Measurements from ENCODE around the gene FRMD4B.

FRMD4B gene

DNA sequence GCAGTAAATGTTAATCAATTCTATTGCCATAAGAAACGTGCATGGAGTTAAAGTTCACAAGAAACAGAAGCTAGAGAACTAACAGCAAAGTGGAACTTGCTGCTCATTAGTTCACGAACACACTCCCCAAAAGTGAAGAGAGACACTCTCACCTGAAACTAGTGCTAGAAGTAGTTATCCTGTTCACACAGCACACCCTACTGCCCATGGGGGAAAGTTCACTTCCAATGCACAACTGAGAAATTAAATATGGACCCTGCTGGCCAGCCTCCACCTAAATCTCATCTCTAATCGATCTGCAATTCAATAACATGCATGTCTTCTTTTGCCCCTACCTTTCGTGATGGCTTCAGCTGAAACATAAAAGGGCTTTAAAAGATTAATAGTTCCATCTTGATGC lies 39.4 kb upstream of the FRMD4B start:
- TF ChIP-seq, protein P1, sequence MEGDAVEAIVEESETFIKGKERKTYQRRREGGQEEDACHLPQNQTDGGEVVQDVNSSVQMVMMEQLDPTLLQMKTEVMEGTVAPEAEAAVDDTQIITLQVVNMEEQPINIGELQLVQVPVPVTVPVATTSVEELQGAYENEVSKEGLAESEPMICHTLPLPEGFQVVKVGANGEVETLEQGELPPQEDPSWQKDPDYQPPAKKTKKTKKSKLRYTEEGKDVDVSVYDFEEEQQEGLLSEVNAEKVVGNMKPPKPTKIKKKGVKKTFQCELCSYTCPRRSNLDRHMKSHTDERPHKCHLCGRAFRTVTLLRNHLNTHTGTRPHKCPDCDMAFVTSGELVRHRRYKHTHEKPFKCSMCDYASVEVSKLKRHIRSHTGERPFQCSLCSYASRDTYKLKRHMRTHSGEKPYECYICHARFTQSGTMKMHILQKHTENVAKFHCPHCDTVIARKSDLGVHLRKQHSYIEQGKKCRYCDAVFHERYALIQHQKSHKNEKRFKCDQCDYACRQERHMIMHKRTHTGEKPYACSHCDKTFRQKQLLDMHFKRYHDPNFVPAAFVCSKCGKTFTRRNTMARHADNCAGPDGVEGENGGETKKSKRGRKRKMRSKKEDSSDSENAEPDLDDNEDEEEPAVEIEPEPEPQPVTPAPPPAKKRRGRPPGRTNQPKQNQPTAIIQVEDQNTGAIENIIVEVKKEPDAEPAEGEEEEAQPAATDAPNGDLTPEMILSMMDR (IDR thresholded peaks at IDR 0.05; ENCODE audit: insufficient read depth, low read depth, low read length, missing control alignments), result peak; percentile 68
- peak; percentile 72 for DNase-seq (ENCODE audit: low read depth)
- no peak overlapping the region for H3K4me3 ChIP-seq (ENCODE audit: low read depth, low read length)

DNA sequence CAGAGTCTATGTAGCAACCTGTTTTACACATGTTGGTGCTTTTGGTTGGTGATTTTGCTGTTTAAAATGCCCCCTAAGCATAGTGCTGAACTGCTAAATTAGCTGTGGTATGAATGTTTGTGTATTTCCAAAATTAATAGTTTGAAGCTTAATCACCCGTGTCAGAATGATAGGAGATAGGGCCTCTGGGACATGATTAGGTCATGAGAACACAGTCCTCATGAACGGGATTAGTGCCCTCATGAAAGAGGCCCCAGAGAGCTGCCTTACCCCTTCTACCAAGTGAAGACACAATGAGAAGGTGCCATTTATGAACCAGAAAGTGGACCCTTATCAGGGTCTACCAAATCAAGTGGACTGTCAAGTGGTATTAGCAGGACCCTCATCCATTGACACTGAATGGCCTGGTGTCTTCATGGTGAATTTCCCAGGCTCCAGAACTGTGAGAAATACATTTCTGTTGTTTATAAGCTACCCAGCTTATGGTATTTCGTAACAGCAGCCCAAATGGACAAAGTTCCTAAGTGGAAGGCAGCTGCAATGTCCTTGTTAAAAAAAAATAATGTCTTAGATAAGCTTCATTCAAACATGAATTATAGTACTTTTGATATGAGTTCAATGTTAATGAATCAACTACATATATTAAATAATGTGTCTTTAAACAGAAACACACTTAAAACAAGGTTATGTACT lies 37.7 kb upstream of the FRMD4B start:
- no peak for DNase-seq (ENCODE audit: low read depth)
- H3K4me3 ChIP-seq (ENCODE audit: low read depth, low read length), result no peak overlapping the region
- TF ChIP-seq, protein P1 (IDR thresholded peaks at IDR 0.05; ENCODE audit: insufficient read depth, low read depth, low read length, missing control alignments), result no peak

DNA sequence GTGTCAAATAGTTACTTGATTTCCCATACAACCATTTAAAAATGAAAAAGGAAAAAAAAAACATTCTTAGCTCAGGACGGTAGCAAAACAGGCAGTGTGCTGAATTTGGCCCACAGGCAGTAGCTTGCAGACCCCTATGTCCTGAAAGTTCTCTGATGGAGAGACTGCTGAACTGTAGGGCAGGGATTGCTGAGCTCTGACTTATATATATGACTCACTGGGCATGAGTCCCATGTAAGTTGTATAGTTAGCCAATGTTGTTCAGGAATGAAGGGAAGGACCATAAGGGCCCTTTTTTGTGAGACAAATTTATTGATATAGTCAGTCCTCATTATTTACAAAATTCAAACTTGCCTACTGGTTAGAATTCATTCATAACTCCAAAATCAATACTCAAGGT lies 36.9 kb upstream of the FRMD4B start:
- no peak overlapping the region for H3K4me3 ChIP-seq (ENCODE audit: low read depth, low read length)
- TF ChIP-seq, protein P1 (IDR thresholded peaks at IDR 0.05; ENCODE audit: insufficient read depth, low read depth, low read length, missing control alignments), result no peak
- DNase-seq (ENCODE audit: low read depth), result no peak

DNA sequence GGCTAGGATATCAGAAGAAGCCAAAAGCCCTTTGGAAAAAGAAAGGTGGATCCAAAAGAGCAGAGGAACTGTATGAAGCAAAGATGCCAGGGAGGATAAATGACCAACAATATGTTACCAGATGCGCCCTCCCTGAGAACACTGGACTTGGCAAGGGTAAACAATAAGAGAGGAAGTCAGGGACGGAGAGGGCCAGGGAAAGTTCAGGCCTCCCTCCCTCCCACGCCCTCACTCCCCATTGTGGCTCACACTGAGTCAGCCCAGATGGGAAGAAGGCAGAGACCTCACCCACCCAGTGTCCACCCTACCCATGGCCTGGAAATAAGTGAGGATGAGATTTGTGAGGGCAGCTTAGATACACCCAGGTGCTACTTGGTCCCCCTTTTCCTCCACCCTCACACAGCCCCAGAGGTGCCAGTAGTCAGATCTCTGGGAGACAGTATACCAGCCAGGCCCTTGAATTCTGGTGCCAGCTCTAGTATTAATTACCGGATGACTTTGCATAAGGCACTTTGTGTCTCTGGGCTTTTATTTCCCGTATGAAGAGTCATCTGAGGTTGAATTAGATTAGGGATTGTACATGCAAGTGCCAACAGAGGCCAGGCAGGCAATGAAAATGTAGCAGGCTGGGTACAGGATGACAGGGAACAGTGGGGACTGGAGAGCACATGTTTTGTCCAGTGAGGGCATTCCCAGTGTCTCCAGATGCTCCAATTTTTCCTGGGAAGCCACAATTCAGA lies 35.1 kb upstream of the FRMD4B start:
- no peak overlapping the region for H3K4me3 ChIP-seq (ENCODE audit: low read depth, low read length)
- TF ChIP-seq, protein P1 (IDR thresholded peaks at IDR 0.05; ENCODE audit: insufficient read depth, low read depth, low read length, missing control alignments), result no peak
- DNase-seq (ENCODE audit: low read depth), result no peak

DNA sequence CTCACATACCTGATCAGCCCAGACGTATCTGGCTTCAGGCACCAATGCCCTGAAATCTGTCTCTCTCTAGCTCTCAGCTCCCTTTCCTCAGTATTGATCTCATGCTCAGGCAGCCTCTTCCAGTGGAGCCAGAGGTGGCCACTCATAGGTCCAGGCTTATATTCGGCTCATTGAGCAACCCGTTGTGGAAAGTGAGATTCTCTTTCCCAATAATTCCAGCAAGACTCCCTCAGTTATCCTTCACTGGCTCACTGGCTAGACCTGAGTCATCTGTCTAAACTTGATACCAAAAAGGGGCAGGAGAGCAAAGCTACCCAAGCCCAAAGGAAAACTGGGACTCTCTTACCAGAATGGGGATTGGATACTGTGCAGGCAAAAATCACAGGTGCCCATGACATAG lies 33.4 kb upstream of the FRMD4B start:
- DNase-seq (ENCODE audit: low read depth), result no peak
- TF ChIP-seq, protein P1 (IDR thresholded peaks at IDR 0.05; ENCODE audit: insufficient read depth, low read depth, low read length, missing control alignments), result no peak

DNA sequence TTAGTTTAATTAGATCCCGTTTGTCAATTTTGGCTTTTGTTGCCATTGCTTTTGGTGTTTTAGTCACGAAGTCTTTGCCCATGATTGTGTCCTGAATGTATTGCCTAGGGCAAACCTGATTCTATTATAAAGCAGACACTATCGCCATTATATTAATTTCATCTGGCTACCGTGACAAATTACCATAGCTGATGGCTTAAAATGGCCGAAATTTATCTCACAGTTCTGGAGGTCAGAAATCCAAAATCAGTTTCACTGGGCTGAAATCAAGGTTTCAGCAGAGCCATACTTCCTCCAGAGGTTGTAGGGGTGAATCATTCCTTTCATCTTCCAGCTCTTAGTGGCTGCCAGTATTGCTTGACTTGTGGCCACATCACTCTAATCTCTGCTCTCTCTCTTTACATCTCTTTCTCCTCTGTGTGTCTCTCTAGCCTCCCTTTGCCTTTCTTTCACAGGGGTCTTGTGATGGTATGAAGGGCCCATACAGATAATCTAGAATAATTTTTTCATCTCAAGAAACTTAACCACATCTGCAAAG lies 31.7 kb upstream of the FRMD4B start:
- no peak for DNase-seq (ENCODE audit: low read depth)
- H3K4me3 ChIP-seq (ENCODE audit: low read depth, low read length), result no peak overlapping the region
- TF ChIP-seq, protein P1 (IDR thresholded peaks at IDR 0.05; ENCODE audit: insufficient read depth, low read depth, low read length, missing control alignments), result no peak

More for the DNA sequence above, 33.4 kb upstream of the FRMD4B start:
- no peak overlapping the region for H3K4me3 ChIP-seq (ENCODE audit: low read depth, low read length)
